ENCODE measurements around the gene SLN. TPM values are rescaled to one million over a fixed set of nuclear protein-coding genes. Genes with fewer than 3 reads are reported as not detected.
"Not testable (repeated sequence)": the region's sequence is repeated elsewhere in the genome, so short reads cannot be mapped to it uniquely, and the experiment has no call there.

The SLN gene
- not detected in 2 replicates for polyA plus RNA-seq (2014; cell fraction: cytosol; rRNA removed)
- not detected in 2 replicates for polyA plus RNA-seq (2014; cell fraction: nucleus; rRNA removed)

DNA sequence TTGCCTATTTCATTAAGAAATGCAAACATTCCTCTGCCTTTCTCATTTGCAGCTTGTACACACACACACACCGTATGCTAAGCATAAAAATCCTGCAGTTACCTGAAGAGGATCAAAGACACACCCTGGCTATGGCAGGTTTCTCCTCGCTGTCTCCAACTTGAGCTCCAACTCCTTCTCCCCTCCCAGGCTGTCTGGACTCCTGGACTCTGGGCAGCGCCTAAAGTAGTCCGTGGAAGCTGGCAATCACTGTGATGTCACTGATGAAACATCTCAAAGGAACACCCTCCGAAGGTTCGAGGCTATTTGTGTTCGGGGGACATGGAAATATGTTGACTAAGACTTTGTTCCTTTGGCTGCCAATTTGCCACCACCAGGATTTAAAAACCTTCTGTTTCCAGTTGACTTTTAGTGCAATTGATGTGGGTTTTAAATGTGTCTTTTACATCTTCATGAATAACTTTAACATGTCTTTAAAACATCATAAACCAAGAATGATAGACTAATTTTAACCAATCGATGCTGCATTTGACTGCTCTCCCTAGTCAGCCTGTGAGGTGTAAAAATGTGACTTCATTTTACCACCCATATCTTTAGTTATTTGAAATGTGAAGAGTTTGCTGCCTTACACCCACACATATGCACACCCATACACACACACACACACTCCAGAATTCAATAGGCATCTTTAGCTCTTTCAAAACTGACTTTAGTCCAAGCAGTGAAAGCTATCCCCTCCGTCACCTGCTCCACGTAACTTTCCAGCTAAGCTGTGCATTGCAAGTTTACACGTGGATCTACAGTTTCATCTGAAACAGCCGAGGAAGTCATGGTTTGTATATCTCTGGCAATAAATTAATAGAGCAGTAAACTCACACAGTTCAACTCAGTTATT, at the start of gene SLN:
Gene SLN, minus strand, starts transcription at position 196 of the 895 bp plus-strand sequence.
- DNase-seq (ENCODE audit: low spot score): no peak

DNA sequence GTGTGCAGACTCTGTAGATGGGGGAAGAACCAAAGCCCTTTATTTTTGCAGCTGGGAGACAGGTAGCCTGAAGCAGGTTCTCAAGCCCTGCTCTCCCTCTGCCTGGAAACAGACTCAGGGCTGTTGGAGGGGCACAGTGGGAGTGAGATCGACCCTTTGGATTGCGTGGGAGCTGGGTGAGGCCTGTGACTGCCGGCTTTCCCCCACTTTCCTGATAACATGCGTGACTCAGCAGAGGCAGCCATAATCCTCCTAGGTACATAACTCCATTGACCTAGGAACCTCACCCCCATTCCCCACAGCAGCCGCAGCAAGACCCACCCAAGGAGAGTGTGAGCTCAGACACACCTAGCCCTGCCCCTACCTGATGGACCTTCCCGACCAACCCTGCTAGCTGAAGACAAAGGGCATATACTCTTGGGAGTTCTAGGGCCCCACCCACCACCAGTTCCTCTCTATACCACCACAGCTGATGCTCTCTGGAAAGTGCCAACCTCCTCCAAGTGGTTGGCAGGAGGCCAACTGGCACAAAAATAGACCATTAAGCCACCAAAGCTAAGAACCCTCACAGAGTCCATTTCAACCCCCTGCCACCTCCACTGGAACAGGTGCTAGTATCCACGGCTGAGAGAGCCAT, 47.0 kb upstream of the SLN start:
- DNase-seq (ENCODE audit: low spot score): not testable (repeated sequence)

- no peak for DNase-seq (ENCODE audit: low spot score)
Observed at GRCh38 chr11:107757661-107758060, 45.8 kb upstream of the SLN start.

GRCh38 chr11:107756553-107756952, 44.7 kb upstream of the SLN start:
- DNase-seq (ENCODE audit: low spot score): no peak

DNA sequence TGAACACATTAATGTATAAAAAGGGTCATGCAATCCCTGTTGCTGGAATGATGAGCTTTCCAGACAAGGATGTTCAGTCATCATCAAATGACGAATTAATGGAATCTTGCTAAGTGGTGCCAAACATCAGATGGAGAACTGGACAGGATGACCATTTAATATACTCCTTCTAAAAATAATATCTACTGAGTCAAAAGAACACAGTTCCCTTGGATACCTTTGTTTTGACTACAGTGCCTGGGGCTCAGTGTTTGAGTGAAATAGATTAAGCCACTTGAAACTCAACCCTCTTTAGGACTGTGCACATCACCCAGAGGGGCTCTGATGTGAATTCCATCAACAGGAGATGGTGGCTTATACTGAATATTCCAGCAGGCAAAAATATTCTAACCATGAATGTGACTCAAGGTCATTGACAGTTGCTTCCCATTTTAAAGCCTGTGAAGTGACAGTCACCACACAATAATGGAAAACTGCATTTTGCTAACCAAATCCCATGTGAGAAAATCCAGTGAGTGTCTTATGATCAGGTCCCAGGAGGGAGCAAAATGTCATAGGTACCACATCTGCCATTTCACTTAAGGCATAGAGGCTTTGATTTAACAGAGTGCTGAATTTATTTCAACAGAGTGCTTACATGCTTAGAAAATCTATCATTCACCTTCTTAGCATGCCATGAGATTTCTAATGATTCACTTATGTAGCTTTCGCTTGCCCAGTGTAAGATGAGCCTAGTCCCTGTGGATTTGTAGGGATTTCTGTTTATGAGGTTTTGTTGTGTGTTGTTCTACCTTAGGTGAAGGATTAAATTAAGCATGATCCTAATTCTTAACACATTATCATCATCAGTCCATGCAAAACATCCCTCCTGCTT, 41.3 kb upstream of the SLN start:
- no peak for DNase-seq (ENCODE audit: low spot score)

DNA sequence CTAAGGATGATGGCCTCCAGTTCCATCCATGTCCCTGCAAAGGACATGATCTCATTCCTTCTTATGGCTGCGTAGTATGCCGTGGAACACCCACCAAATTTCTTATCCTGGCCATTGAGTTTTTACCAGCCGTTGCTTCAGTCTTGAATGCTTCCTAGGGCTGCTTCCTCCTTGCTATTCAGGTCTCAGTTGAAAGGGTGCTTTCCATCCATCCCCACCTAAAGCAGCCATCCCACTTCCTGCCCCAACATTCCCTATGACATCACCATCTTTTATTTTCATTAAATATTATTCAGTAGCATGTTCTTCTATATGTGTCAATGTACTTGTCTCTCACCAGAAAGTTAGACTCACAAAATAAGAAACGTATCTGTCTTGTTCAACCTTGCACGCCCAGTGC, 40.7 kb upstream of the SLN start:
- DNase-seq (ENCODE audit: low spot score): no peak

GRCh38 chr11:107751082-107751481, 39.2 kb upstream of the SLN start:
- DNase-seq (ENCODE audit: low spot score): no peak

- DNase-seq (ENCODE audit: low spot score): no peak
Observed at GRCh38 chr11:107750313-107750712, 38.5 kb upstream of the SLN start.

DNA sequence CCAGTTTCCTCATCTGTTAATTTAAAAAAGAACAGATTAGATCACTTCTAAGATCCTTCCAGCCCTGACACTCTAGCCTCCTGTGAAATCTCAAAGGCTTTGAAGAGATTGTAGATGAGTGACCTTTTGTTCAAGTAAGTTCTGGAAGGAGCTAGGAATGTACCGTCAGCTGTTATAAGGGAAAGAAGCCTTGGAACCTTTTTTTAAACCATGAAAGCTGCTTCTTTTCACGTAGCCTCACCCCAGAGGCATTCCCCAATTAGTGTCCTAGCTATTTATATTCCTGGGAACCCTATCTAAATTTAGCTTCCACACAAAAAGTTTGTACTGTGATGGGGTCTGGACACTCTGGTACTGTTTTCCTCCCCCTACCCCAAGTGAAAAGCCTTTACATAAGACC, 35.8 kb upstream of the SLN start:
- no peak for DNase-seq (ENCODE audit: low spot score)

DNA sequence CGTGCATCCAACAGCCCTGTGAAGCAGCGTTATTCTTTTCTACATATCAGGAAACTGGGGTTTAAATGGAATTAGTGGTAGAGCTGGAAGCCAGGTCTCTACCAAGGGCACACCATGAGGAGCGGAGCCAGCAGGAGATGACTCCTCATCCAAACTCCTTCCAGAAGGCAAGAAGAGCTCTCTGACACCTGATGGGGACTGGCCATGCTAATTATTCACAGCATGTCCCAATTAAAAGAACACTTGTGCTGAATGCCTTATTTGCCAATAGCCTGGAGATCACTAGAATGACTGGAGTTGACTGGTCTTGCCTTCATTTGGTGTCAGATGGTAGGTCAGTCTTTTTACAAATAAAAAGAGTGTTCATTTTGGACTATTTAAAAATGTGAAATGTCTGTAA, 32.9 kb upstream of the SLN start:
- DNase-seq (ENCODE audit: low spot score): no peak

GRCh38 chr11:107743191-107743590, 31.3 kb upstream of the SLN start:
- DNase-seq (ENCODE audit: low spot score): no peak

- DNase-seq (ENCODE audit: low spot score): no peak
Observed at GRCh38 chr11:107741044-107741823, 29.4 kb upstream of the SLN start.

GRCh38 chr11:107740271-107740670, 28.4 kb upstream of the SLN start:
- DNase-seq (ENCODE audit: low spot score): no peak

DNA sequence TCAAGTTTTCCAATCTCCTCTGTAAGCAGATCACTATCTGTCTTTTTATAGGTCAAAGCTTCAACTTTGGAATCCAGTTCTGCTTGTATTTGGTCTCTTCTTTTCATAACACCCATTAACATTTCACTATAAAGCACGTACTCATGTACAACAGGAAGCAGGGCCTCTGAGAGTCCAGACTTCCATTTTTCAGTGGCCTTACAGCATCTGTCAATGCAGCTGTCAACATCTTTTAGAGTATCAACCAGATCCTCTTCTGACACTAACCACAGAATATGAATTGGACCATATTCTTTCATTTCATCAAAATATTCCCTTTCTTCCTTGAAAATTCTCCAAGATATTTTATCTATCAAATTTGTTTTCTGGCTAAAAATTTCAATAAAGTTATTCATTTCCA, 24.7 kb upstream of the SLN start:
- DNase-seq (ENCODE audit: low spot score): no peak

DNA sequence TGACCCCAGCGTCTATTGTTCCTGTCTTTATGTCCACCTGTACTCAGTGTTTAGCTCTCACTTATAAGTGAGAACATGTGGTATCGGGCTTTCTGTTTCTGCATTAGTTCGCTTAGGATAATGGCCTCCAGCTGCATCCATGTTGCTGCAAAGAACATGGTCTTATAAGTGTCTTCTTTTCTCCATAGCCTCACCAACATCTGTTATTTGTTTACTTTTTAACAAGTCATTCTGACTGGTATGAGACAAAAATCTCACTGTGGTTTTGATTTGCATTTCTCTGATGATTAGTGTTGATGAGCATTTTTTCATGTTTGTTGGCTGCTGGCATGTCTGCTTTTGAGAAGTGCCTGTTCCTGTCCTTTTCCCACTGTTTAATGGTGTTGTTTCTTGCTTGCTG, 21.7 kb upstream of the SLN start:
- no peak for DNase-seq (ENCODE audit: low spot score)

- no peak for DNase-seq (ENCODE audit: low spot score)
Observed at GRCh38 chr11:107732689-107733051, 20.8 kb upstream of the SLN start.

GRCh38 chr11:107731941-107732688, 20.3 kb upstream of the SLN start:
- peak; percentile 1 for DNase-seq (ENCODE audit: low spot score)

GRCh38 chr11:107722662-107723061, 10.8 kb upstream of the SLN start:
- no peak for DNase-seq (ENCODE audit: low spot score)

DNA sequence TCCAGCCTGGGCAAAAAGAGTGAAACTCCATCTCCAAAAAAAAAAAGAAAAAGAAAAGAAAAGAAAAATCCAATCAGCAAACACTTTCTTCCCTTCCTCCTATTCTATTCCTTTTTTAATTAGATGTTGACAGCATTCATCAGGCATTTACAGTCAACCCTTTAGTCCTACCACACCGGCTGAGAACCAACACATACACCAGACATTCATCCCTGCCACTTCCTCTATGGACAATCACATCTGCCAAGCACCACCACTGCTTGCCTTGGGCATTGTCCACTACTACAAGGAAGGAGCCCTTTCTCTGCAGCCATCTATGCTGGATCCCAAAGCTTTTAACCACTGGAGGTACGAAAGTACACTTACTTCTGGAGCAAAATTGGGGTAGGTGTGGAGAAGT, 9.4 kb upstream of the SLN start:
- no peak for DNase-seq (ENCODE audit: low spot score)

DNA sequence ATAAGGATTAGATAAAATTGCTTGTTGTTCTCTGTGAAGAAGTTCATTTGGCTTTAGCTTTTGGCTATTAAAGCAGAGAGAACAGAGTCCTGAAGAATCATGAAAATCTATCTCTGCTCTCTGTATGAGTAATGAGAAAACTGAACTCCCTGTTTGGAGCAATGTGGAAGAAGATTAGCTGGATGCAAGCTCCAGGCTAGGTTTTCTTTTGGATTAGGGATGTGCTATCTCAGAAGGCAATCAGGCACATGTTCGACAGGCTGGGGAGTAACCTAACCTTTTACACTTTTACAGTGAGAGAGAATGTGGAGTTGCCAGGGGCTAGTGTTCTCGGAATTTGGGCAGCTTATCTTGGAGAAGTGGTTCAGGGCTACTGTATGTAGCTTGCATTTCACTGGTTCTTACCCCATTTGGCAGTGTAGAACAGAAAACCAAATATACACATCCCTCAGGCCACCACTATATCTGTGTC, 8.5 kb upstream of the SLN start:
- no peak for DNase-seq (ENCODE audit: low spot score)

Data from SK-N-DZ (cell line).